HG03558 (cell line): ENCODE measurements around the gene KIF24.
"Not testable (repeated sequence)": the region's sequence is repeated elsewhere in the genome, so short reads cannot be mapped to it uniquely, and the experiment has no call there.

Experiments
- ATAC-seq: cut with Tn5 transposase; IDR thresholded peaks from one replicate; pipeline ENCODE4 v1.9.1; 2021; ENCODE audit warnings: moderate number of reproducible peaks; ENCODE audit not compliant: unreplicated experiment; ENCODE audit errors: extremely low read depth

KIF24 gene

DNA sequence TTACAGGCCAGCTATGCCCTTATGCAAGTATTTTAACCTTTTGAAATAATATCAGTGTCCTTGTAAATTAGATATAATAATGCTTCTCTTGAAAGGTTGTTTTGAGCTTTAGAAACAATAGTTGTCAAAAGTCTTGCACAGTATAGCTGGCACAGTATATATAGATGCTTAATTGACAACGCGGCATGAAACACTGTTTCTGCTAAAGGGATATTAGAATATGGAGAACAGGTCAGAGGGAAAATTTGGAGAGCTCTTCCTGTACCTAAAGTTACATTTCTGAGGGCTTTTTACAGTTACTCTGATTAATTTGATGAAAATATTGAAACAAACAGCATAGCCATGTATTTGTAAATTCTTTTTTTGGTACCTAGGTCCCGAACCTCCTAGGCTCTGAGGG is 4.8 kb upstream of the KIF24 start:
- no peak for ATAC-seq

DNA sequence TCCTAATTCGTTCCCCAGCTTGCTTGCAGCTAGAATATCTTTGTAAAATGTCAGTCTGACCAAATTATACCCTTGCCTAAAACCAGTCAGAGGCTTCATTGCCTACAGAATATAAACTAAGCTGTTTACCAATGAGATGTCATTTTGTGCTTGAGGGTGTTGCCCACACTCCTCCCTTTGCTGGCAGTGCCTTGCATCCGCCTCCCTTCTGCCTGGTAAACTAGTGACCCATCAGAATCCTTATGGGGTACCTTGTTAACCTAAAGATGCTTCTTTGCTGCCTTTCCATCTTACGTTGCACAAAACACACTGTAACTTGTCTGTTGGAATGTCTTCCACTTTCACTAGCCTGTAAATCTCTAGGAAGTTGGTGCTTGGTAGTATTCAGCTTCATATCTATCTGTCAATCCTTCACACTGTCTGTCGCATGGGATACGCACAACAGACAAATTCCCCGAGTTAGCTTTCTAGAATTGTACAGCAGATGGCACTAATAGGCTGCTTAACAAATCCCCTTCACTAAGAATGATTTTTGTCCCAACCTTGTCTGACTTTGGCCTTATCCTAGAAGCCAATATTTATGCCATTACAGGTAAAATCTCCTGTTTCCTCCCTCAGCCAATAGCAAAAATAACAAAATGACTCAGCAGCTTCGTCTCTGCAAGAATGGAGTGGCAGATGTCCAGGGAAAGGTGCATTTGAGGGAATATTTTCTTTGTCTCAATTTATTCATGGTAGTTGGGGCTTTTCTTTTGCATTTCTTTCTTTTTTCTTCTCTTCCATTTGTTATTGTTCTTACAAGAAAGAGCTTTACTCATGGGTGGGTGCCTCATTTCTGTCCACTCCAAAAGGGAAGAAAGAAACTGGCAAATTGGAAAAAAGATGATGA is 3.3 kb upstream of the KIF24 start:
- ATAC-seq = no peak

DNA sequence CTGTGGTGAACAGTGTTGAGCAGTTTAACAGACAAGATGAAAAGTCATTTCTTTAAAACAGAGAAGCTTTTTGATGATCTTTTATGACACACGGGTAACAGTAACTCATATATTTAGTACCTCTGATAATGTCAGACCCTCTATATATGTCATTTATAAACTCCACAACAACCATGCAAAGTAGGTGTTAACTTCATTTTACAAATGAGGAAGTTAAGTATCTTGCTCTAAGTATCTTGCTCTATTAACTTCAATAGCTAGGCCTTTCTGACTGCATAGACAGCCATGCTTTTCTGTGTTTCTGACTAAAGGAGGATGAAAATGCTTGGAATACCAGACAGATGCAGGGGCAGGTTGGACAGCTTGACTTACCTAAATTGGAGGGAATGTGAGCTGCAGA is 2.1 kb upstream of the KIF24 start:
- ATAC-seq = no peak

DNA sequence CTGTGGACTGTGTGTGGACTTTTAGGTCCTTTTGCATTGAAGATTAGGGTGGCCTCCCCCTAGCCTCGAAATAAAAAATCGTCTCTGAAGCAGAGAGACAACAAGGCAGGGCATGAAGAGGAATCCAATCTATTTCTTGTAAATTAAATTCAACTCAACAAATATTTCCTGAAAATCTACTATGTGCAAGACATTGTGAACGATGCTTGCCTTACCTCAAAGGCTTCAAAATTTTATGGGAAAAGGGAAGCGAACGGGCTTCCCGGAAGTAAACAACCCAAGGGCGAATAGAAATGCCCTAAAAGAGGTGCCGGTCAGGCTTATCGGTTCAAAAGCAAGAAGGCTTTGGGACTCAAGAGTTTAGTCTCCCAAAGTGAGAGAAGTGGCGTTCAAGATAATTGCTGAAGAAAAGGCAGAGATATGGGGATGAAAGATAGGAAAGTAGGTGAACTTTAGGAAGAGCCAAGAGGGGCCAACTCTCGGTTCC is 525 bp downstream of the KIF24 start:
- ATAC-seq = peak; percentile 1

DNA sequence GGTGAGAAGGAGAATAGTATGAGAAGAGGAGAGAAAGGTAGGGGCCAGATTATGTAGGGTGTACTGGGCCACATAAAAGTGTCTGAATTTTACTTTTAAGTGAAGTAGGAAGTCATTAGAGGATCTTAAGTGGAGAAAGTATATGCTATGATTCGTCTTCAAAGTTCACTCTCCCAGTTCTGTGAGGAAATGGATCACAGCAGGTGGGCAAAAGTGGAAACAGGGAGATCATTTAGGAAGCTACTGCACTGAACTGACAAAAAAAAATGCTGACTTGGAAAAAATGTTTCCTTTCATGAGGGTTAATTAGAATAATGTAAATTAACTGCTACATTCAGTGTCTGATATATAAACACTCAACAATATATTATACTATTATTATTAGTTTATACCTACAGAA is 2.4 kb downstream of the KIF24 start:
- ATAC-seq = no peak

DNA sequence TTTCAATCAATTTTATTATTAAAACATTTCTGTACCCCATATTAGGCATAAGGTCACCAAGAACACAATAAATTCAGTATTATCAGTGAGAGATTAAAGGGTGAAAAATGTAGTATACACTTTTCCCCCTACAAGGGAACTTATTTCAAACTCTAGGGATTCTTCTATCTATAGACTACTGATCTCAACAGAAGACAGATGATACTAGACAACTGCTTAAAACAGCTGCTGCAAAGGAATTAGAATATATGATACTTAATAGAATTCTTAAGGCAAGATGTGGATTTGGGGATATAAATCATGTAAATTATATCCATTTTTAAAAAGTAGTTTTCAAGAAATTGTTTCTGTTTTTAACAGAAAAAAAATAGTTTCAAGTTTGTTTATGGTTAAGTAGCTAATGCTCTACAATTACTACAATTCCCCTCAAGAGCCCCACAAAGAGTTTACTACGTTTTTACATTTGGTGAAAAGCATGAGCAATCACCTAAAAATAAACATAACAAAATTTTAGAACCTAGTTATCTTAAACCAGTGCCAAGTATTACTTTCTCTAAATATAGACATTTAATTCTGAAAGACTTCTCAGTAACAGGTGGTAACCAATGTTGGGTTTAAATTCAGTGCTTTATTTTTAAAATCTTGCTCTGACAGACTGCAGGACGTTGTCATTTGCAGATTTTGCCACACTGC is 6.0 kb downstream of the KIF24 start:
- ATAC-seq = no peak

DNA sequence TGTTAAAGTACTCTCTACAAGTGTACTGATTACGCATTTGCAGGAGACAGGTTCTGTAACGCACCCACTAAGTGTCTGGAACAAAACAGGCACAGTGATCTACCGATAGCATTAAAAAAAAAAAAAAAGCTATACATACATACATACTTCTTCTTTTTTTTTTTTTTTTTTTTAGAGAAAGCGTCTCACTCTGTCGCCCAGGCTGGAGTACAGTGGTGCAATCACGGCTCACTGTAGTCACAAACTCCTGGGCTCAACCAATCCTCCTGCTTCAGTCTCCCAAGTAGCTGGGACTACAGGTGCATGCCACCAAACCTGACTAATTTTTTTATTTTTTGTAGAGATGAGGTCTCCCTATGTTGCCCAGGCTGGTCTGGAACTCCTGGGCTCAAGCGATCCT is 7.6 kb downstream of the KIF24 start:
- no peak for ATAC-seq

DNA sequence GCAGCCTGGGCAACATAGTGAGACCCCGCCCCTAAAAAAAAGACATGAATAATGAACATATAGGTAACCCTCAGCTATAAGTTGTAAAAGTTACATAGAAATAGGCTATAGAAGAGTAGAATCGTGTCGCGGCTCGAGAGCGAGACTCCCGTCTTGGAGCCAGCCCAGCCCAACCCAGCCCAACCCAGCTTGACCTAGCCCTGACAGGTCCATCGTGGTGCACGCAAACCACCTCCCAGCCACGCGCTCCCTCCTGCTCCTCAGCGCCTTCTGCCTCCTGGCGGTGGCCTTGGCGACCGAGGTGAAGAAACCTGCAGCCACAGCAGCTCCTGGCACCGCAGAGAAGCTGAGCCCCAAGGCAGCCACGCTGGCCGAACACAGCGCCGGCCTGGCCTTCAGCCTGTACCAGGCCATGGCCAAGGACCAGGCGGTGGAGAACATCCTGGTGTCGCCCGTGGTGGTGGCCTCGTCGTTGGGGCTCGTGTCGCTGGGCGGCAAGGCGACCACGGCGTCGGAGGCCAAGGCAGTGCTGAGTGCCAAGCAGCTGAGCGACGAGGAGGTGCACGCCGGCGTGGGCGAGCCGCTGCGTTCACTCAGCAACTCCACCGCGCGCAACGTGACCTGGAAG is 10.8 kb downstream of the KIF24 start:
- ATAC-seq = no peak

DNA sequence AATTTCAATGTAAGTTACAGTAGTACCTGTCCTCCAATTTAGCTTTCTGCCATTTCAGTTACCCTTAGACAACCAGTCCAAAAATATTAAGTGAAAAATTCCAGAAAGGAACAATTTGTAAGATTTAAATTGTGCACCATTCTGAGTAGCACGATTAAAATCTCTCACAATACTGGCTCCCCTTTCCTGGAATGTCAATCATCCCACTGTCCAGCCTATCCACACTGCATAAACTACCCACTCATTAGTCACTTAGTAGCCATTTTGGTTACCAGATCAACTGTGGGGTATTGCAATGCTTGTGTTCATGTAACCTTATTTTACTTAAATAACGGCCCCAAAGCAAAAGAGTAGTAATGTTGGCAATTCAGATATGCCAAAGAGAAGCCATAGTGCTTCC is 11.6 kb downstream of the KIF24 start:
- no peak for ATAC-seq

DNA sequence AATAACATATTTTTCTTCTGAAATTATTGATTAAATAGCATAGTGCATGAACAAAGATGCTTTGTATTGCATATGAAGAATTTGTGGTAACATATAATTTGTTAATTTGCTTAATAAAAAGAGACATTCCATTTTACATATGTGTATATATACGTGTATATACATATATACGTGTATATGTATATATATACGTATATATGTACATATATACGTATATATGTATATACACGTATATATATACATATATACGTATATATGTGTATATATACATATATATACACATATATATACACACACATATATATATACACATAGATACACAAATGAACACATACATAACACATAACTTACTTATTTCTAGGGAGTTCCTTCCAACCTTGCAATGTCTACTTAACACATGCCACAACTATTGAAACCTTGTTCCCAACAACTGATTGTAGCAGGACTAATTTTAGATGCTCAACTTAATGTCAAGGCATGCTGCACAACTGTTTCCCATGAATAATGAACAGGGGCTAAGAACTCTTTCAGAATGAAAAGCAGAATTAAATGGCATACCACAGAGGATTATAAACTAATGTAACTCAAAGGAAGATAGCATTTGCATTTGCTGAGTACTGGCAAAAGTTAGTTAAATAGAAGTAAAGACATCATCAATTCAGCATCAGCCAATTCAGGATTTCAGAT is 17.4 kb downstream of the KIF24 start:
- ATAC-seq = no peak

DNA sequence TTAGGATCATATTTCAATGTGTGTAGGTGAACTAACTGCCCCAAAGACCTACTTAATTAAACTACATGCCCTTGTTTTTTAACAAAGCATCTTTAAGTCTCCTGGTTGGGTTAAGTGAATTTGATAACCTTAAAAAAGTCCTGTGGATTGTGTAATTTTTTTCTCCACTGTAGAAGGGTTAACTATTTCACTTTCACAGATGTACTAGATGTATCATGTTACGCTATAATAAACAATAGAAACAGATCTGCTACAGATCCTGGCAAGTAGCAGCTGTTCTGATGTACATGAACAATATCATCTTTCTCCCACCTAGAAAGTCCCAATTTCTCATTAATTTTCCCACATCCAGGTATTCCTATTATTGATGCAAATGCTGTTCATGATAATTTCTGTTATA is 18.9 kb downstream of the KIF24 start:
- no peak for ATAC-seq

DNA sequence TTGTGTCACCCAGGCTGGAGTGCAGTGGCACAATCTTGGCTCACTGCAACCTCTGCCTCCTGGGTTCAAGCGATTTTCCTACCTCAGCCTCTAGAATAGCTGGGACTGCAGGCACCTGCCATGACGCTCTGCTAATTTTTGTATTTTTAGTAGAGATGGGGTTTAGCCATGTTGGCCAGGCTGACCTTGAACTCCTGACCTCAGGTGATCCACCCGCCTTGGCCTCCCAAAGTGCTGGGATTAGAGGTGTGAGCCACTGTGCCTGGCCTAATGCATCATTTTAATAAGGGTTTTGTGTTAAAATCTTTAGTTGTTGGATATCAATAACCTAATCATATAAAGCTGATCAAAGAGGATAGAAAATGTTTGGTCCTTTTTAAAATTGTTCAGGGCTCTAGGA is 20.8 kb downstream of the KIF24 start:
- ATAC-seq = not testable (repeated sequence)

DNA sequence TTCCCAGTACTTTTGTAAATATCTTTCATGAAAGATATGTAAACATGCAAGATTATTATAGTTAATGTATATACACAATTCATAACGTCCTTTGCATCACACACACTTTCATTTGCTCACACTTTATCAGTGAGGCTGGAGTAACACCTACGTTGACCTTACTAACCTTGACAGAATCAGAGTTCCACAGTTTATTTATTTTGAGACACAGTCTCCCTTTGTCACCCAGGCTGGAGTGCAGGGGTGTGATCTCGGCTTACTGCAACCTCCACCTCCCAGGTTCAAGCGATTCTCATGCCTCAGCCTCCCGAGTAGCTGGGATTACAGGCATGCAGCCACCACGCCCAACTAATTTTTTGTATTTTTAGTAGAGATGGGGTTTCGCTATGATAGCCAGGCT is 28.0 kb downstream of the KIF24 start:
- ATAC-seq = not testable (repeated sequence)

DNA sequence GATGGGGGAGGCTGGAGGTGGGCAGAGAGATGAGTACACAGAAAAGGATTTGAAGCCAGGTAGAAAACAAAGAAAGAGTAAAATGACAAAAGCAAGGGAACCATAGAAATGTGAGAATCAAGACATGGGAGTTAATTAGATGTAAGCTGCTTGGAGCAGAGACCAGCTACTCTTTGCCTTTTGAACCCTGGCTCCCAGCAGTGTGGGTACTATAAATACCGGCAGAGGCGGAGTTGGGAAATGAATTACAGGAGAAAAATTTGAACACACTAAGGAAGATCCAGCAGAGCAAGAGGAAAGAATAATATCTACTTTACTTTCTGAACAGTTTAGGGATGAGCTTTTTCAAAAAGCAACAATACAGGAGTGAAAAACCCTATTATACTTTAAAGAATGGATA is 36.5 kb downstream of the KIF24 start:
- ATAC-seq = no peak

DNA sequence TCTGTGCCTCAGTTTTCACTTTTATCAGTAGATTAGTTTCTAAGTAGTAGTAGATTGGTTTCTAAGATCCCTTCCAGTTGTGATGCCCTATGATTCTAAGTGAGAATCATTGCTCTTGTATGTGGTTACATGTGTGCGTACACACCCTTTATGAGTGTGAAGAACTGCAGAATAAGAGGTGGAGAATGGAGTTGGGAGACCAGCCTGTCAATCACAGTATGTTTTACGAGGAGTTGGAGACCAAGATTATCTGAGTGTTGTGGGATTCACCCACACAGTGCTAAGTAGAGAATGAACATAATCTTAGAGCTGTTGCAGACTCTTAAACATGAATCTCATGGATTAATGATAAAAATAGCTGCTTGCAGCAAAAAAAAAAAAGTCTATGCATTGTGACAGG is 37.6 kb downstream of the KIF24 start:
- ATAC-seq = no peak

DNA sequence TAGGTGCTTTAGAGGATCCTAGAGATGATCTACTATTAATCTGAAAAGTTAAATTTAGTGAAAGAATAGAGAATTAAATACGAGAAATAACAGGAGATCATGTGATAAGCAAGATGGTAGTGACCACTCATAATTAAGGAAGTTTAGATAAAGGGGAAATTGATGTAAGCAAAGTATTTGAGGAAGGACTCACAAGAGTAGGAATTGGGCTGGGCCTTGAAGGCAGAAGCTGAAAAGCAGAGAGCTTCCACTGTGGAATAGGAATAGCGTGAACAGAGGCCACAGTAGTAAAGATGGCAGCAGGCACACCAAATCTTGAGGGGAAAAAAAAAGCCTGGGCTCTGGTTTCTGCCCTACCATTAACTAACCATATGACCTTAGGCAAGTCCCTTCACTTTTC is 38.0 kb downstream of the KIF24 start:
- no peak for ATAC-seq

DNA sequence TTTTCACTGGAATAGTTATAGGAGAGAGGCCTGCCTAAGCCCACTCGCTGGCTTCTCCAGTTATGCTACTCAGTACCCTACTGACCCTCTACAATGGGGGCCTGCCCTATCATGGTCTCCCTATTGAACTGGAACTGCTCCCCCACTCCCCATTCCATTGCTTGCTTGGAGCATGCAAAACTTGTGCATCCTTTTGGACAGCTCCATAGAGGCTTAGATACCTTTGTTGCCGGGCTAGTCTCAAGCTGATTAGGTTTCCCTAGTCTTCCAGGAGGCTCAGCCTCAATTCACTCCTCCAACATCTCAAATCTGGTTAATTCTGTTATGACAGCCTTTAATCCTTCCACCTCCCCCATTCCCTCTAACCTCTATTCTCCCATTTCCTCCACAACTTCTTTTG is 39.9 kb downstream of the KIF24 start:
- ATAC-seq = no peak

DNA sequence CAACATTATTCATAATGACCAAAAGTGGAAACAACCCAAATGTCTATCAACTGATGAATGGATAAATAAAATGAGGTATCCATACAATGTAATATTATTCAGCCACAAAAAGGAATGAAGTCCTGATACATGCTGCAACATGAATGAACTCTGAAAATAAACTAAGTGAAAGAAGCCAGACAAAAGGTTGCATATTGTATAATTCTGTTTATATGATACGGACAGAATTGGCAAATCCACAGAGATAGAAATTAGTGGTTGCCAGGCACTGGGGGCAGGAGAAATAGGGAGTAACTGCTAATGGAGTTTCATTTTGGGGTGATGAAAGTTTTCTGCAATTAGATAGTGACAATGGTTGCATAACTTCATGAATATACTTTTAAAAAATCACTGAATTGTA is 47.0 kb downstream of the KIF24 start:
- ATAC-seq = no peak

DNA sequence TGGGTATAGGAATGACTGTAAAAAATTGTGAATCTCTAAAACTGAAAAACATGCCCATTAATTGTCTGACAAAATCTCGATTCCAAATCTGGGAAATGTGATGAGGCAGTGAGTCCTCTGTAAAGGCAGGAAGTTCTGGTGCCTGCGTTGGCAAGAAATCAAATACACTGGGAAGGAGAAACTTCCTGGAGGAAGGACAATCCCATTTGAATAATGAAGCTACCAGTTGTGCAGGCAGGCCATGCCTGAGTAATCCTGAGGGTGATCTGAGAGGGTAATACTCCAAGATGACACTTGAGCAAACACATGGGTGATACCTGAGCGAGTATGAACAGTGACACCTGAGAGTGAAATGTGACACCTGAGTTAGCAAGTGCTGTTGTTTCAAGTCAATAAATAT is 49.7 kb downstream of the KIF24 start:
- no peak for ATAC-seq
